PFSK-1 (cell line): Measurements from ENCODE around the gene TMEM63A.

Experiments used
- FOXP2 ChIP-seq: optimal IDR thresholded peaks from 2 replicates; pipeline ENCODE3; 2011; ENCODE audit warnings: borderline replicate concordance, control low read depth, inconsistent platforms; ENCODE audit not compliant: insufficient read depth; ENCODE audit errors: extremely low read length, extremely low read depth
- POLR2AphosphoS5 ChIP-seq: IDR thresholded peaks from 2 replicates; pipeline ENCODE4 v1.6.1; 2012; ENCODE audit warnings: low read depth, mild to moderate bottlenecking, control low read depth, low read length, moderate library complexity
- REST ChIP-seq, 2 experiments: IDR thresholded peaks; 2 replicates each; pipeline versions ENCODE4 v1.6.1 to v1.8.0; 2011 to 2012; ENCODE audit warnings: low read depth in 2 of 2, low read length in 2 of 2, control low read depth in 1 of 2, inconsistent platforms in 1 of 2, mild to moderate bottlenecking in 1 of 2, moderate library complexity in 1 of 2; ENCODE audit not compliant: insufficient read depth in 1 of 2
- SIN3A ChIP-seq: IDR thresholded peaks from 2 replicates; pipeline ENCODE4 v1.6.1; 2012; ENCODE audit warnings: mild to moderate bottlenecking, low read length, moderate library complexity, borderline replicate concordance; ENCODE audit not compliant: insufficient read depth
- TAF1 ChIP-seq: IDR thresholded peaks from 2 replicates; pipeline ENCODE4 v1.6.1; 2012; ENCODE audit warnings: low read length, control low read depth, borderline replicate concordance; ENCODE audit not compliant: insufficient read depth

Gene TMEM63A

GRCh38 chr1:225816643-225817538, 65.3 kb downstream of the TMEM63A start:
- TF ChIP-seq FOXP2 (no peak), POLR2AphosphoS5 (no peak), TAF1 (no peak), REST (IDR thresholded peaks at IDR 0.05; ENCODE audit: insufficient read depth in 1 of 2, low read depth in 2 of 2, low read length in 2 of 2) (no peak), SIN3A (no peak)

- TF ChIP-seq POLR2AphosphoS5, result no peak
- no peak for TF ChIP-seq TAF1
- TF ChIP-seq REST (IDR thresholded peaks at IDR 0.05; ENCODE audit: insufficient read depth in 1 of 2, low read depth in 2 of 2, low read length in 2 of 2), result no peak
- no peak for TF ChIP-seq SIN3A
- no peak for TF ChIP-seq FOXP2
Observed at GRCh38 chr1:225815526-225816178, 66.5 kb downstream of the TMEM63A start.

GRCh38 chr1:225814381-225814780, 67.8 kb downstream of the TMEM63A start:
- TF ChIP-seq SIN3A (no peak), TAF1 (no peak), REST (IDR thresholded peaks at IDR 0.05; ENCODE audit: insufficient read depth in 1 of 2, low read depth in 2 of 2, low read length in 2 of 2) (no peak), POLR2AphosphoS5 (no peak), FOXP2 (no peak)

- TF ChIP-seq SIN3A, result no peak
- TF ChIP-seq POLR2AphosphoS5, result no peak
- peak; percentile 59 for TF ChIP-seq FOXP2
- TF ChIP-seq TAF1, result no peak
Observed at GRCh38 chr1:225813214-225813964, 68.8 kb downstream of the TMEM63A start.

- no peak for TF ChIP-seq SIN3A
- no peak for TF ChIP-seq FOXP2
- no peak for TF ChIP-seq POLR2AphosphoS5
- TF ChIP-seq REST (IDR thresholded peaks at IDR 0.05; ENCODE audit: insufficient read depth in 1 of 2, low read depth in 2 of 2, low read length in 2 of 2), result no peak
- TF ChIP-seq TAF1, result no peak
Observed at GRCh38 chr1:225812488-225813213, 69.5 kb downstream of the TMEM63A start.
